HUES6 (cell line): ENCODE data around the gene GLG1.
"Not testable (repeated sequence)": the region's sequence is repeated elsewhere in the genome, so short reads cannot be mapped to it uniquely, and the experiment has no call there.

ENCODE experiments used
- H3K27ac ChIP-seq: 2 replicates; pipeline ENCODE4 v1.7.0; 2013; ENCODE audit warnings: low read depth, mild to moderate bottlenecking, low read length, inconsistent platforms
- H3K27me3 ChIP-seq: 2 replicates; pipeline ENCODE4 v1.6.1; 2013; ENCODE audit warnings: low read length; ENCODE audit not compliant: control insufficient read depth, insufficient read depth
- H3K36me3 ChIP-seq: 2 replicates; pipeline ENCODE4 v1.6.1; 2013; ENCODE audit warnings: low read length; ENCODE audit not compliant: control insufficient read depth, insufficient read depth
- H3K4me1 ChIP-seq: 2 replicates; pipeline ENCODE4 v1.6.1; 2013; ENCODE audit warnings: low read length; ENCODE audit not compliant: control insufficient read depth, insufficient read depth
- H3K4me3 ChIP-seq: 2 replicates; pipeline ENCODE4 v1.5.1; 2013; ENCODE audit warnings: low read depth, low read length
- H3K9ac ChIP-seq: one replicate; pipeline ENCODE4 v1.6.1; 2013; ENCODE audit warnings: mild to moderate bottlenecking, low read length
- H3K9me3 ChIP-seq: 2 replicates; pipeline ENCODE4 v1.6.1; 2013; ENCODE audit warnings: low read depth, low read length; ENCODE audit not compliant: control insufficient read depth, insufficient read depth

GLG1 gene

DNA sequence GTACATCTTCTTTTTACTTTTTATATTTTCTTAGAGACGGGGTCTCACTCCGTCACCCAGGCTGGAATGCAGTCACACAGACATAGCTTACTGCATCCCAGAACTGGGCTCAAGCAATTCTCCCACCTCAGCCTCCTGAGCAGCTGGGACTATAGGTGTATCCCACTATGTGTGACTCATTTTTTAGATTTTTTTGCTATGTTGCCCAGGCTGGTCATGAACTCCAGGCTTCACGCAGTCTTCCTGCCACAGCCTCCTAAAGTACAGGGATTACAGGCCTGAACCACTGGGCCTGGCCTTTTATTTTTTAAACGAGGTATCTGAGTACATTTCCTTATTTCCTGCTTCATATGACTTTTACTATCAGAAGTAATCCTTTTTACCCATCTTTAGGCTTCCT is 48.0 kb downstream of the GLG1 start:
- Histone ChIP-seq H3K36me3 (no peaks in the 10 kb centered on the region), H3K27ac (no peak overlapping the region), H3K27me3 (no peaks in the 10 kb centered on the region), H3K9me3 (no peaks in the 10 kb centered on the region), H3K4me1 (no peaks in the 10 kb centered on the region), H3K4me3 (no peak overlapping the region), H3K9ac (no peak overlapping the region)

DNA sequence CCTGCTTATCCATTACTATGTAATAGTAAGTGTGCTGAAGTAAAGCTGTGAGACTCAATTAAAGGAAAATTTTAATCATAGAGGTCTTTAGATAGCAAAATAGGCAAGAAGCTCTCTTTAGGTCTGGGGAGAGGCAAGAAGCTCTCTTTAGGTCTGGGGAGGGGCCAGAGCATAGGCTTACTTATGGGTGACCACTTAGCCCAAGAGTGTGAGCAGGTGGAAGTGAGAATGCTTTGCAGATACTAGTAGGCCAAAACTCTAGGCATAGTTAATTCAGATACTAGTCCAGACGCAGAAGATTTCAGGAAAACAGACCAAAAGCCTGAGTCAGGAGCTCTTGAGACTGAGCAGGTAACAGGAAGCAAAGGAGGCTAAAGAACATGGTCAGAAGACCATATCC is 49.6 kb downstream of the GLG1 start:
- no peak overlapping the region for H3K27ac ChIP-seq
- no peaks in the 10 kb centered on the region for H3K27me3 ChIP-seq
- H3K4me3 ChIP-seq = no peak overlapping the region
- H3K9me3 ChIP-seq = no peaks in the 10 kb centered on the region
- H3K9ac ChIP-seq = no peak overlapping the region
- H3K36me3 ChIP-seq = no peaks in the 10 kb centered on the region
- no peaks in the 10 kb centered on the region for H3K4me1 ChIP-seq

DNA sequence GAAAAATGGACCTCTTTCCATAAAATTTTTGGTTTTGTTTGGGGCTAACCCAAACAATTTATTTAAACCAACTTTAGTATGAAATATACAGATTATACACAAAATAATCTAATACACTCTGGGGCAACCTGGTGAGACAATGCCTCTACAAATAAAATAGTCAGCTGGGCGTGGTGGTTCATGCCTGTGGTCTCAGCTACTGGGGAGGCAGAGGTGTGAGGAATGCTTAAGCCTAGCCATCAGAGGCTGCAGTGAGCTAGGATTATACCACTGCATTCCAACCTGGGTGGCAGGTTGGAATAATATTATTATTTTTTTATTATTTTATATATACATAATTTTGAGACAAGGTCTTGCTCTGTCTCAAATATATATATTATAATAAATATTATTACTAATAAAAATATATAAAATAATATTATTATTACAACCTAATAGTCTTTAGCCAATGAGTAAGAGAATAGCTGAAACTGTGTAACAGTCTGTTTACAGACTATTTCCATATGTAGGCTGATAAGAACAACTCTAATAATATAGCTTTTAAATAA is 50.5 kb downstream of the GLG1 start:
- Histone ChIP-seq H3K4me1 (no peaks in the 10 kb centered on the region), H3K36me3 (no peaks in the 10 kb centered on the region), H3K27ac (no peak overlapping the region), H3K27me3 (no peaks in the 10 kb centered on the region), H3K9me3 (no peaks in the 10 kb centered on the region), H3K4me3 (no peak overlapping the region), H3K9ac (no peak overlapping the region)

DNA sequence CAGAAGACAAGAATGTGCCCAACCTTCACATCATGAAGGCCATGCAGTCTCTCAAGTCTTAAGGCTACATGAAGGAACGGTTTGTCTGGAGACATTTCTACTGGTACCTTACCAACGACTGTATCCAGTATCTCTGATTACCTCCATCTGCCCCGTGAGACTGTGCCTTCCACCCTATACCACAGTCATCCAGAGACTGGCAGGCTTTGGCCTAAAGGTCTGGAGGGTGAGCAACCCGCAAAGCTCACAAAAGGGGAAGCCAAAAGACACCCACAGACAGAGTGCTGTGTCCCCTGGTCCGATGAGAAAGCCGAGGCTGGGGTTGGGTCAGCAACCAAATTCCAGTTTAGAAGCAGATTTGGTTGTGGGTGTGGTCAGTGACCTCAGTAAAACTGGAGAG is 54.6 kb downstream of the GLG1 start:
- H3K4me3 ChIP-seq, H3K36me3 ChIP-seq, H3K27me3 ChIP-seq, H3K27ac ChIP-seq, H3K9me3 ChIP-seq, H3K4me1 ChIP-seq, H3K9ac ChIP-seq: not testable (repeated sequence)

DNA sequence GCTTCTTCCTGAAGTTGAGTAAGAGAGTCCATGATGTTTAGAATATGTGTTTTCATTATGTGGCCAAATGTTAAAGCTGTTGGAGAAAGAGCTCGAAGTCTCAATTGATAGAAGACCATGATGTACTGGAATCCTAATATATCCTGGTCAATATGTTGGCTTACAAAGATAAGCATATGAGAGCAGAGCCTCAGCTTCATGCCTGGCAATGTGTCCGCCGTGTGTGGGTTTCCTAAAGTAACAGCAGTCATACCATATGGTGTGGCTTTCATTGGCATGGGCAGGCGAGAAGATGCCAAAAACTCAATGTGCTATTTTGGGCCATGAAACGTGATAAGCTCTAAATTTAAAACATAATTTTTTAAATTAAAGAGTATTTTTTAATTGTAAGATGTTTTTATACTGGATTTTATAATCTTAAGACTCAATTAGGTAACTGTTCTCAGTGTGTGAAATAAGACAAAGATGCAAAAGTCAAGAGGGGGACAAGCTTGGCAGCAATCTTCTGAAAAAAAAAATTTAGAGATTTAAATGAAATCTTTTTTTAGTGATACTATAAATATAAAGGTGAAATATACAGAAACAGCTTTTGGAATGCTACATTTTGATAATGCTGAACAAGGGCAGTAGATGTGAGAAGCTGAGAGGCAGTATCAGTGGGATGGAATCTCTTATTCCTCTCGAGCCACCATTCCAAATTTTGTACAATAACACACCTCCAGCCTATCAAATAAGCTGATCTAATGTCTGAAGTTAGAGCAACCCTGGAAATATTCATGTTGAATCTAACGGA is 56.5 kb downstream of the GLG1 start:
- H3K4me3 ChIP-seq, H3K27ac ChIP-seq, H3K9me3 ChIP-seq, H3K9ac ChIP-seq, H3K27me3 ChIP-seq, H3K4me1 ChIP-seq, H3K36me3 ChIP-seq: not testable (repeated sequence)

DNA sequence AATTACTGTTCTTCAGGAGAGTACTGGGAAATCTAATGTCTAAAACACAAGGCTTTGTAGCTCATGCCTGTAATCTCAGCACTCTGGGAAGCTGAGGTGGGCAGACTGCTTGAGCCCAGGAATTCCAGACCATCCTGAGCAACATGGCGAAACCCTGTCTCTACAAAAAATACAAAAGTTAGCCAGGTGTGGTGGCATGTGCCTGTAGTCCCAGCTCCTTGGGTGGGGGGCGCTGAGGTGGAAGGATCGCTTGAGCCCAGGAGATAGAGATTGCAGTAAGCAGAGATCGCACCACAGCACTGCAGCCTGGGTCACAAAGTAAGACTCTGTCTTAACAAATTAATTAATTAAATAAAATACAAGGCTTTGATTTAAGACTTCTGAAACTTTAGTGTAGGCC is 60.8 kb downstream of the GLG1 start:
- H3K4me1 ChIP-seq, H3K27ac ChIP-seq, H3K9me3 ChIP-seq, H3K27me3 ChIP-seq, H3K9ac ChIP-seq, H3K4me3 ChIP-seq, H3K36me3 ChIP-seq: not testable (repeated sequence)

DNA sequence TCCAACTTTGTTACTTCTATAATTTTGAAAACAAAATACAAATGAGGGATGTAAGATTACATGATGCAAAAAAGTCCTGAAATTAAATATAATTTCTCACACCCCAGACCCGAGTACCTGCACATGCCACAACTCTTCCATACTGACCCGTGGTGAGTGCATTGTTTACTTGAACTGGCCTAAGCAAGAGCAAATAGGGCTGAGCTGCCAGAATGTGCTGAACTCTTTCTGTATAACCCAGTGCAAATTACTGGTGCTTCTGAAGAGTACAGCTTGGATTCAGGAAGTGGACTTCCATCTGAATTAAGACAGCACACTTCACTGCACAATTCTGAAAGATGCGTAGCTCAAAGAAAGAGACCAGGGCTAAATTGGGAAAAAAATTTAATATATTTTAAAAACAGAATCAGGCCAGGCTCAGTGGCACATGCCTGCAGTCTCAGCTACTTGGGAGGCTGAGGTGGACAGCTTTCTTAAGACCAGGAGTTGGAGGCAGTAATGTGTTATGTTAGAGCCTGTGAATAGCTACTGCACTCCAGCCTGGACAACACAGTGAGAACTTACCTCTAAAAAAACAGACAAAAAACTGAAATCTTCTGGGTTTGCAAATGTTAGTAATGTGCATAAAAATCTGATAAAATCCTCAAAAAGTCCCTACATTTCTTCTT is 63.9 kb downstream of the GLG1 start:
- not testable (repeated sequence) for H3K4me3 ChIP-seq, H3K4me1 ChIP-seq, H3K36me3 ChIP-seq, H3K27me3 ChIP-seq, H3K9ac ChIP-seq, H3K9me3 ChIP-seq, H3K27ac ChIP-seq

DNA sequence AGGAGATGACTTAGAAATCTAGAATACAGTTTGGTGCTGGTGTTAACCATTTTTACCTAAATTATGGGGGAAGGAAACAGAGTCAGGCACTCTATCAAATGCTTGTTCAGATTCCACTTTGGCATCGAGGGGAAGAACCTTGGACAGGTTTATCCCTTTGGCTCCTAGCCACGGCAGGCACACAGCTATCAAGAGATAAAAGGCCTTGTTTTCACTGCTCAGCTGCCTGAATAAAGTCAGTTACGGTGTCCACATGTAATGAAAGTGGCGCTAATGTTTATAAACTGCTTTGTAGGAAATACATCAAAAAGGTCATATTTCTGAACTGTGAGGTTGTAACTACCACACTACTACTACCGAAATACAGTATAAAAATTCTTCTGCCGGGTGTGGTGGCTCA is 66.3 kb downstream of the GLG1 start:
- not testable (repeated sequence) for H3K4me3 ChIP-seq, H3K9ac ChIP-seq, H3K27me3 ChIP-seq, H3K4me1 ChIP-seq, H3K27ac ChIP-seq, H3K36me3 ChIP-seq, H3K9me3 ChIP-seq

DNA sequence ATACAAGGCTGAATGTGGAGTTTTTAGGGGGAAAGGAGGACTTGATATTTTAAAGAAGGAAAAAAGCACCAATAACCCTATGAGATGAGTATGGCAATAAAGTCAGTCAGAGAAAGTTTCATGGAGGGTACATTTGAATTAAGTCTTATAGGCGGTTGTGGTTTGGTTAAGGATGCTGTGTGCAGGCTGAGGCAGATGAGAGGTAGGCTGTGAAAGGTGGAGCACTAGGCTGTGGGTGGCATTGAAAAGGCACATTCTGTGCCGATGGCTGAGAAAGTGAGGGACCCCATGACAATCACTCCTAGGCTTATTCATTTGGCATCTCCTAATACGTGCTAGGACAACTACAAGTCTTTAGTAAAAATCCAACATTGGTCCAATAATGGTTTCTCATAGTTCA is 68.1 kb downstream of the GLG1 start:
- H3K4me3 ChIP-seq, H3K9me3 ChIP-seq, H3K27me3 ChIP-seq, H3K27ac ChIP-seq, H3K4me1 ChIP-seq, H3K36me3 ChIP-seq, H3K9ac ChIP-seq: not testable (repeated sequence)

DNA sequence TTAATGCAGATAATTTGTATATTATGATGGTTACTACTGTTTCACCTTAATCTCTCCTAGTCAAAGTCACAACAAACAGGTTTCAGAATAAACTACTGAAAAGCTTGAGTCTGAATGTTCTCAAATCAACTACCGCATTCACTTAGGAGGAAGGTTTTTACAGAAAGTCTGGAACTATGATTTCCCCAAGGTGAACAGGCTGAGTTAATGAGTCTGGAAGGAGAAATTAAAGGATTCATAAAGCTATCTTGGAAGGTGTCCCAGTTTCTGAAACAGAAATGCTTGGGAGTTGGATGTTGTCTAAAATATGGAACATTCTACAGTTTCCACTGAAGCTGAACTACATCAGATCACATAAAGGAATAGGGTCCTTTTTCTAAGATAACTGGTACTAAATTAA is 69.2 kb downstream of the GLG1 start:
- H3K4me1 ChIP-seq, H3K27ac ChIP-seq, H3K9me3 ChIP-seq, H3K27me3 ChIP-seq, H3K9ac ChIP-seq, H3K36me3 ChIP-seq, H3K4me3 ChIP-seq: not testable (repeated sequence)

DNA sequence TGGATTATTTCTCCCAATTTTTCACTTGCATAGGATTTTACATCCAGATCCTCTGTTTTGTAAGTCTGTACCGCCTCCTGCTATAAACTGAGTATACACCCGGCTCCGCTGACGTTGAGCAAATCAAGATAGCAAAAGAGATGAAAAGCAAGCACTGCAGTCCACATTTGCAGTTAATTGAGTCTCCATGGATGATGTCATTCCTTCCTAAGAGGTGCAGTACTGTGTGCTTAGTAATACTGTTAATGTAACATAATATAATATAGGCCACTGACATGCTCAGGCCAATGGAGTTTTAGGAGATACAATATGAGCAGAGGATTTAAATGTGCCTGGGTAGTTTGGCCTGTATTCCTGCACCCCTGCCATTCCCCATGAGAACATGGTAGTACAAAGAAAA is 72.3 kb downstream of the GLG1 start:
- H3K9me3 ChIP-seq, H3K9ac ChIP-seq, H3K36me3 ChIP-seq, H3K27me3 ChIP-seq, H3K27ac ChIP-seq, H3K4me3 ChIP-seq, H3K4me1 ChIP-seq: not testable (repeated sequence)
